Measurements from ENCODE around the gene PRSS36.
"Not testable (repeated sequence)": the region's sequence is repeated elsewhere in the genome, so short reads cannot be mapped to it uniquely, and the experiment has no call there.

The PRSS36 gene

DNA sequence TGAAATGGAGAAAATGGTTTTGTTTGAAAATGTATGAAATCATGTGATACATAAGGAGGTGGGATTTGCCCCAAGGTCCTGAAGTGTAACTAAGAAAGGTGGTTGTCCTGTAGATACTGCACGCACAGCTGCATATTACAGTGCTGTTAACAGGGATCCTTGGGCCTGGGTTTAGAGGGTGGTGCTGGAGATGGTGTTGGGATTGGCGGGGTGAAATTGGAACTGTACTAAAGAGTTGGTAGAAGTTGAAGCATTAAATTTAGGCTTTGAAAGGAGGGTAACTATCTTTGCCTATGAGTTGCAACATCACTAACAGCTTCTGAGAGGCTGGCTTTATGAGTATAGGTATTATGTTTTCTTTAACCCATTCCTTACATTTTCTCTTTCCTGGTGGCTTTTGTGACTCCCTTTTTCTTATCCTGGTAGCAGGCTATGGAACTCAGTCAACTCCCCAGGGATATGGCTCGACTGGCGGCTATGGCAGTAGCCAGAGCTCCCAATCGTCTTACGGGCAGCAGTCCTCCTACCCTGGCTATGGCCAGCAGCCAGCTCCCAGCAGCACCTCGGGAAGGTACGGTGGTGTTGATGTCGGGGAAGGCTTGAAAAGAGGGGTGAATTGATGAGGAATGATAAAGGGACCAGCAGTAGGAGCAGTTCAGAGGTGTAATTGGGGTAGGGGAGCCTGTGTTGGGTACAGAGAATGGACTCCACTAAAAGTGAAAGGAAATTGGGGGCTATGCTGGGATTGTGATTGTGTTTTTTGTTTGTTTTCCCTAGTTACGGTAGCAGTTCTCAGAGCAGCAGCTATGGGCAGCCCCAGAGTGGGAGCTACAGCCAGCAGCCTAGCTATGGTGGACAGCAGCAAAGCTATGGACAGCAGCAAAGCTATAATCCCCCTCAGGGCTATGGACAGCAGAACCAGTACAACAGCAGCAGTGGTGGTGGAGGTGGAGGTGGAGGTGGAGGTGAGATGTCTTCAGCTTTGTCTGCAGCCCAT lies 33.9 kb upstream of the PRSS36 start:
- no peak for DNase-seq

DNA sequence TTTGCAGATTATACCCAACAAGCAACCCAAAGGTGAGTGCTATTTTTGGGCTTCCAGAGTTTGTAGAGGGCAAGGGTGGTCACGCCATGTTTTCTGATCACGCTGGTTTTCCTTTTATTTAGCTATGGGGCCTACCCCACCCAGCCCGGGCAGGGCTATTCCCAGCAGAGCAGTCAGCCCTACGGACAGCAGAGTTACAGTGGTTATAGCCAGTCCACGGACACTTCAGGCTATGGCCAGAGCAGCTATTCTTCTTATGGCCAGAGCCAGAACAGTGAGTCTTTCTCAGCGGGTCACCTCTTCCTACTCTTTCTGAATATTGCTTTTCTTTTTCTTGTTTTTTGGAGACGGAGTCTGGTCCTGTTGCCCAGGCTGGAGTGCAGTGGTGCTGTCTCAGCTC lies 32.5 kb upstream of the PRSS36 start:
- DNase-seq, result no peak

DNA sequence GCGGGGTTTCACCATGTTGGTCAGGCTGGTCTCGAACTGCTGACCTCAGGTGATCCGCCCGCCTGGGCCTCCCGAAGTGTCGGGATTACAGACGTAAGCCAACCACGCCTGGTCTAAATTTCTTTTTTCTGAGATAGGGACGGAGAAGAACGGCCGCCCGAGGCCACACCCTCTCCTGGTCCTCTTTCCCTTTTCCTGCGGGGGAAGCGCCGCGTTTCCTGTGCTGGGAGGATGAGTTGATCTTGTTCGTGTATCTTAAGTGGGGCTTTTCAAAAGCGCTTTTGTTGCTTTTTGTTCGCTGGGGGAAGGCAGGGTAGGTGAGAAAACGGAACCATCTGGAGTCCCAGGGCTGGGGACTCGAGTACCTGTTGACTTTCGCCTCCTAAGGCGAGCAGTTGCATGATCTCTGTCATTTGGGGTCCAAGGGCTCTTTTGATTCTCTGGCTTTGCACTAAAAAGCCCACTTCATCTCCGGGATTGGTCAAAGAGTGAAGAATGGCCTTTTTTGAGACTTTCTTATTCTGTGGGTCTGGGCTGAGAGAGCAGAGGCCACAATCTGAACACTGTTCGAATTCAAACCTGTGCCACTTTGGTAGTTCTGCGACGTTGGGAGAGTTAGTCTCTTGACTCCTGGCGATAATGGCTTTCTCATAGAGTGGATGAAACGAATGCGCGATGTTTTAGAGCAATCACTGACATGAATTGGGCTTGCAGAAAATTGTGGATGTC lies 31.4 kb upstream of the PRSS36 start:
- DNase-seq, result no peak

DNA sequence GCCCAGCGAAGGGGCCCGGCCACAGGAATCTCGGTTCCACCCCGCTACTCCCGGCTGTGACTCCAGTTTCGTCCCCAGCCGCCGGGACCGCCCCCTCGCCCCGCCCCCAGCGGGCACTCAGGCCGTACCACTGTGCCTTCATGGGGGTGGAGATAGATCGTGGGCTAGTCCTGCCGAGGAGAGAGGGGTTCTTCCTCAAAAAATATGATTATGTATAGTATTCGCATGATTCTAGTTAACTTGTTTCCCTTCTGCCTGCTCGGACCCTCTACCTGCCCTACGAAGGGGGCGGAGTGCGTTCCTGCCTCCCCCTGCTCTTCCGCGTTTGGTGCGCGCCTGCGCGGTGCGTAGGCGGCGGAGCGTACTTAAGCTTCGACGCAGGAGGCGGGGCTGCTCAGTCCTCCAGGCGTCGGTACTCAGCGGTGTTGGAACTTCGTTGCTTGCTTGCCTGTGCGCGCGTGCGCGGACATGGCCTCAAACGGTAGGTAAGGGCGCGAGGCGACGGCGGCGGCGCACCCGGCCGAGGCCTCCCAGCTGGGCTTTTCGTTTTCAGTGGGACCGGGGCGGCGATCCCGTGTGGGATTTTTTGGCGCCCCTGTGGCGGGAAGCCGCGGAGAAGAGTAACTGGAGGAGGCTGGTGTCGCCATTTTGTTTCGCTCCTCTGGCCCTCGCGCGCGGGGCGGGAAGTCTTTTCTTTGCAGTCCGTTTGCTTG lies 30.0 kb upstream of the PRSS36 start, which contains the start of gene FUS:
Gene FUS, plus strand, starts transcription at position 393 of the 713 bp plus-strand sequence. Its CDS starts 76 bp downstream, at position 469.
- peak; percentile 86 for DNase-seq

DNA sequence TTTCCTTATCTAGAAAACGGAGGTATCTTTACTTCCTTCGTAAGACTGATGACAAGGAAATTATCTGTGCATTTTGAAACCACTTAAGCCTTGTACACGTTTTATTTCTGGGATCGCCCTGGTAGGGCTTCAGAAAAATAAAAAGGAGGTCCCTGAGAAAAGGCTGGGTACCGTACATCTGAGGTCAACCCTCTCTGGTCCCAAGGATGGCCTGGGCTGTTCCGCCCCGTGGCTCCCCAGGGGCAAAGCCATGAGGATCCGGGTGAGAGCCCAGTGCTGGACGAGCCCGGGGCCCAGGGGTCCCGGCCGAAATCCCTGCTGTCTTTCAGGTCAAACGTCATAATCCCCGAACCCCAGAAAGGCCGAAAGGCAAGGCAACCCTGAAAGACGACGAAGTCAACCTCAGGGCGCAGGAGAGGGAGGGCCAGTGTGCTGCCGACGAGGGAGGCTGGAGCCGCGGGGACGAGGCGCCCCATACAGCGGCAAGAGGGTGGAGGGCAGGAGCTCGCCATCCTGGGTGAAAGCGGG lies 29.4 kb upstream of the PRSS36 start:
- no peak for DNase-seq

DNA sequence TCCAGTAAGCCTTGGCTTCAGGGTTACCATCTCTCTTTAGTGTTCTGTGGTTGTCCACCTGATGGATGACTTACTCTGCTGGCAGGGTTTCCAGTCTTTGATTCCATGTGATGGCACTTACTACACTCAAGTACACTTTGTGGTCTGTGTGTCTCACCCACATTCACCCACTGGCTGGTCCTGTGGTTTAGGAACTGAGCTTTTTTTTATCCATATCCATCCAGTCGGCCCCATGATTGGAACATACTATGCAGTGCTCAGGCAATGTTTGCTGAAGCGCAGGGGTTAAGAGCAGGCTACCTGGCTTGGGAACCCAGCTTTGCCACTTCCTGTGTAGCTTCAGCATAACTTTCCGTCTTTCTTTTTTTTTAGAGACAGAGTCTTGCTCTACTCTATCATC lies 27.3 kb upstream of the PRSS36 start:
- DNase-seq, result no peak

DNA sequence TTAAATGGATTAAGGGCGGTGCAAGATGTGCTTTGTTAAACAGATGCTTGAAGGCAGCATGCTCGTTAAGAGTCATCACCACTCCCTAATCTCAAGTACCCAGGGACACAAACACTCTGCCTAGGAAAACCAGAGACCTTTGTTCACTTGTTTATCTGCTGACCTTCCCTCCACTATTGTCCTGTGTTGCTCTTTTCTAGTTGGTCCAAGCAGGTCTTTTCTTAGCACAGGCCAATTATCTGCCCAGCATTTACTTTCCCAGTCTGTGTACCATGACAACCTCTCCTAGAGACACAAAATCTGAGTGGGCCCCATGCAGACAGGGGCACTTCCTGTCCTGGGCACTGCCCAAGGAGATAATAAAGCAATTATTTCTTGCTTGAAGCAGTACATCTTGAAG lies 20.2 kb upstream of the PRSS36 start:
- DNase-seq, result not testable (repeated sequence)

DNA sequence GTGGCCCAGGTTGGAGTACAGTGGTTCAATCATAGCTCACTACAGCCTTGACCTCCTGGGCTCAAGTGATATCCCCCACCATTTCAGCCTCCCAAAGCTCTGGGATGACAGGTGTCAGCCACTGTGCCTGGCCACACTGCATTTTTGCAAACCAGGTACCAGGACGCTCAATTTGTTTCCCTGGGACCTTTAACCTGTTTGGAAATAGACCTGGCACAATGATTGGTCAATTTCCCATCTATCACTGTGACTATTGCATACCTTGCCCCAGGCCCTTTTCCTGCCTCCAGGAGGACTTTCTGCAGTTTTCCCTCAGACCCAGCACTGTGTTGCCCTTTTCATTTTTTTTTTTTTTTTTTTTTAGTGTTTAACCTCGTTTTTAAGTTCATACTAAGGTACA lies 19.0 kb upstream of the PRSS36 start:
- no peak for DNase-seq

DNA sequence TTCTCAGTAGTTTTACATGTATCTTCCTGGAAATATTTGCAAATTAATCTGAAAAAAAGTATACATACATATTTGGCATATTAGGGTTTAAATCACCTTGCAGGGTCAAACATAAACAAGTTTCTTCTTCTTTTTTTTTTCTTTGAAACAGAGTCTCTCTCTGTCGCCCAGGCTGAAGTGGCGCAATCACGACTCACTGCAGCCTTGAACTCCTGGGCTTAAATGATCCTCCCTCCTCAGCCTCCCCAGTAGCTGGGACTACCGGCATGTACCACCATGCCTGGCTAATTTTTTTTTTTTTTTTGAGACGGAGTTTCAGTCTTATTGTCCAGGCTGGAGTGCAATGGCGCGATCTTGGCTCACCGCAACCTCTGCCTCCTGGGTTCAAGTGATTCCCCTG lies 17.4 kb upstream of the PRSS36 start:
- no peak for DNase-seq

DNA sequence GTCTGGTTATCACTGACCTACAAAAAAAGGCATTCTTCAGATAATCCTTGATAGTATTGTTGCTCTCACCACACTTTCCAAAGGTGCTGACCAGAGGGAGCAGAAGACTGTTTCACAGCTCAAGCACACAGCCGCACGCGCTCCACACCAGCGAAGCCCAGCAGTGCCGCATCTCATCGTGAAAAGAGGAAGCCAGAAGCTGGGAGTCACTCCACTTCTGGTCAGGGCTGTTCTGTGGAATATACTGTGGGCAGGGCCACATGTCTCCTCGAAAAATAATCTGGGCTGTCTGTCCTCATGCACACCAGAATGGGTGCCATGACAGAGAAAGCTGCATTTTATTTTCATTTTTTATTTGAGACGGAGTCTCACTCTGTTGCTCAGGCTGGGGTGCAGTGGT lies 7.3 kb upstream of the PRSS36 start:
- no peak for DNase-seq

DNA sequence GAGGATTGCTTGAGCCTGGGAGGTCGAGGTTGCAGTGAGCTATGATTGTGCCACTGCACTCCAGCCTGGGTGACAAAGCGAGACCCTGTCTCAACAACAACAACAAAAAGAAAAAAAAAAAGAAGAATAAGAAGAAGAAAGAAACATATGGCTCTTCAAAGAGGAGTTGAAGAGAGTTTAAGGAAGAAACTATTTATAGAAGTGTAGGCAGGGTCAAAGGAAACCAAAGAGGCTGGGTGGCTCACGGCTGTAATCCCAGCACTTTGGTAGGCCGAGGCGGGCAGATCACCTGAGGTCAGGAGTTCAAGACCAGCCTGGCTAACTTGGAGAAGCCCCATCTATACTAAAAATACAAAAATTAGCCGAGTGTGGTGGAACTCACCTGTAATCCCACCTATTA lies 1.1 kb upstream of the PRSS36 start:
- not testable (repeated sequence) for DNase-seq

DNA sequence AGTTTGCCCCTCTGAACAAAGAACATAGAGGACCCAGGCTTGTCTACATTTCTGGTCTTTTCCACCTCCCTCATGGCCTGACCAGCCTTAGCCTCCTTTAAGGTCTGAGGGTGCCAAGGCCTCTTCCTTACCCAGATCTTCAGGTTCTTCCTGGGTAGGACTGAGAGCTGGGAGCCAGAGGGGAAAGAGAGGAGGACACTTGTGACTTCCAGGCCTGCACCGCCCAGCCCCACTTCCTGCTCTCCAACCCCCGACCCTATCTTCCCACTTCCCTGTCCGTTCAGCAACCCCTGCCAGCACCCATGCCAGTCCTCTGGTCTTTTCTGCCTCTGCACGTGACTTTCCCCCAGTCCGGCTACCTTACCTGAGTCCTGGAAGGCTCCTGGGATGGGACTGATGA lies 534 bp downstream of the PRSS36 start:
- DNase-seq, result no peak

DNA sequence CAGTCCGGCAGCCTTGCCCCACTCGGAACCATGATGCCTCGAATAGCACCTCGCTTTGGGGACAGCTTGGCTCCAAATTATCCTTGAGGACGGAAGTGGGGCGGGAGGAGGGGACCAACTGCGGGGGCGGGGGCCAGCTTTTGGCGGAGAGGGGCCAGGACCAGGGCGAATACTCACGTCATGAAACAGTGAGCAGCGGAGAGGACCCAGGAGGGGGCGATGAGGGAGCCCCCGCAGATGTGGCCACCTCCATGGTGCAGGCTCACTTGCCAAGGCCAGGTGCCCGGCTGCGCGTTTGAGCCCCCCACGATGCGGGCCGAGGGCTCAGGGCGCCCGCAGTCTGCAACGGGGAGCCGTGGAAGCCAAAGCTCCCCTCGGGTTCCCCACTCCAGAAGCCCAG lies 970 bp downstream of the PRSS36 start:
- no peak for DNase-seq

DNA sequence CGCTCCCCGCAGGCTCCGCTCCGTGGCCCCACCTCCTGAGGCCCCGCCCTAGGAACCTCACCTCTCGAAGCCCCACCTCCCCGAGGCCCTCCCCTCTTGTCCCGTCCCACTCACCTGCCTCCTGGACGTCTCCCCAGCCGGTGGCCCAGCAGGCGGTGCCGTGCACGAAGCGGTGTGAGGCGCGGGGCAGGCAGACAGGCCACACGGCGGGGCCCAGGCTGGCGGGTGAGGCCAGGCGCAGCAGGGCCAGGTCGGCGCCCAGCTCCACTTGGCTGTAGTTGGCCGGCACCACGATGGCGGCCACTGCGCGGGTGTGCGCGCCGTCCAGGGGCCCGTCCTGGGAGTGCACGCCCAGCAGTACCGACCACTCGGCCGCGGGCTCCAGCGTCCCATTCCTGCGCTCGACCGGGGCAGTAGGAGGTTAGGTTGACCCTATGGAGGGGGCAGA lies 1.6 kb downstream of the PRSS36 start:
- DNase-seq, result no peak

DNA sequence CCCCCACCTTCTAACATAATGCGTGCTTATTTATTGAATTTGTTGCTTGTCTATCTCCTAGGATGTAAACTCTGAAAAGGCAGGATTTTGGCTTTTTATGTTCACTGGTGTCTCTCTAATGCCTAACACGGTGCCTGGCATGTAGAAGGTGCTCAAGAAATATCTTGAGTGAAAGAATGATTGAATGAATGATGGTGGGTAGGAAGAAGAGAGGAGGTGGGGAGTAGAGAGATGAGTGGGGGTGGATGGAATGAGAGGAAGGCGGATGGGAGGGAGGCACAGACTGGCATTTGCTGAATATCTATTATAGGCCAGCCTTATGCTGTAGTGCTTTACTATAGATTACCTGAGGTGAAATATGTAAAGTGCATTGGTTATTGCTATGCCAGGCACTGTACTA lies 2.3 kb downstream of the PRSS36 start:
- no peak for DNase-seq

DNA sequence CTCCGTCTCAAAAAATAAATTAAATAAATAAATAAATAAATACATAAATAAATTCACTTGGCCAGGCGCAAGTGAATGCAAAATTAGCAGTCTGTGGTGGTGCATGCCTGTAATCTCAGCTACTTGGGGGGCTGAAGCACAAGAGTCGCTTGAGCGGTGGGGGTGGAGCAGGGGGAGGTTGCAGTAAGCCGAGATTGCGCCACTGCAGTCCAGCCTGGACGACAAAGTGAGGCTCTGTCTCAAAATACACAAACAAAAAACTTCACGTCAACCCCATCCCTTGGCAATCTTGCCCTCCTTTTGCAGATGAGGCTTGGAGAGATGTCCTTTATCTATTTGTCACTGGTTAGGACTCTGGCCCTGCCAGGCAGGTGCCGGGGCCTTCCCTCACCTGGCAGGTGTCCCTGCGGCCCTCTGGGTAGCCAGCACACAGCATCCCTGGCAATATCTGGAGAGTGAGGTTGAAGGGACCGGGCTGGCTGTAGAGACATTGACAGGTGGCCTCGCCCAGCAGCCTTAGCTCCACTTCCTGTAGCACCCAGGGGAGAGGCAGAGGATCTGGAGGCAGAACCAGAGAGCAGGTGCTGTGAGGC lies 4.4 kb downstream of the PRSS36 start:
- no peak for DNase-seq

DNA sequence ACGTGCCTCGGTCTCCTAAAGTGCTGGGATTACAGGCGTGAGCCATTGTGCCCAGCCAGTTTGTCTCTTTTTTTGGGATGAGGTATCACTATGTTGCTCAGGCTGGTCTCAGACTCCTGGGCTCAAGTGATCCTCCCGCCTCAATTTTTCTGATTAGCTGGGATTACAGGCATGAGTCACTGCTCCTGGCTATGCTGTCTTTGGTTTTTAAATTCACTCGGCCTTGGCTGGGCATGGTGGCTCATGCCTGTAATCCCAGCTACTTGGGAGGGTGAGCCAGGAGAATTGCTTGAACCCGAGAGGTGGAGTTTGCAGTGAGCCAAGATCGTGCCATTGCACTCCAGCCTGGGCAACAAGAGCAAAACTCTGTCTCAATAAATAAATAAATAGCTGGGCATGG lies 5.4 kb downstream of the PRSS36 start:
- peak; percentile 10 for DNase-seq

DNA sequence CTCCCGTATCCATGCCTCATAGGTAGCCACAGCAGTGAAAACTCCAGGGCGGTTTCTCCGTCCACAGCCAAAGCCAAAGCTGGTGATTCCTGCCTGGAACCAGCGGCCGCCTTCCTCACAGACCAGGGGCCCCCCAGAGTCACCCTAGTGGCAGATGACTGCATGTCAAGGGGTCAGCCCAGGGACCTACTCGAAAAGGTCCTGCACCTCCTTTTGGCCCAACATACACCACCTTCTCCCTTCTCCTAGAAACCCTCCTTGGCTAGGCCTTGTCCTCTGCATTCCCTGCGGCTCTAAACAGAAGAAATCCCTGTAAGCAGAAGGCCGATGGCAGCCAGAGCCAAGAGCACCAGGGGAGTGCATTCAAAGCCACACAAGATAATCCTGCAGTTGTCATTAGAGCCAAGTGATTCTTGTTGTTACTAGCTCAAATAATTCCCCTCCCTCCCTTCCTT lies 6.1 kb downstream of the PRSS36 start:
- no peak for DNase-seq

DNA sequence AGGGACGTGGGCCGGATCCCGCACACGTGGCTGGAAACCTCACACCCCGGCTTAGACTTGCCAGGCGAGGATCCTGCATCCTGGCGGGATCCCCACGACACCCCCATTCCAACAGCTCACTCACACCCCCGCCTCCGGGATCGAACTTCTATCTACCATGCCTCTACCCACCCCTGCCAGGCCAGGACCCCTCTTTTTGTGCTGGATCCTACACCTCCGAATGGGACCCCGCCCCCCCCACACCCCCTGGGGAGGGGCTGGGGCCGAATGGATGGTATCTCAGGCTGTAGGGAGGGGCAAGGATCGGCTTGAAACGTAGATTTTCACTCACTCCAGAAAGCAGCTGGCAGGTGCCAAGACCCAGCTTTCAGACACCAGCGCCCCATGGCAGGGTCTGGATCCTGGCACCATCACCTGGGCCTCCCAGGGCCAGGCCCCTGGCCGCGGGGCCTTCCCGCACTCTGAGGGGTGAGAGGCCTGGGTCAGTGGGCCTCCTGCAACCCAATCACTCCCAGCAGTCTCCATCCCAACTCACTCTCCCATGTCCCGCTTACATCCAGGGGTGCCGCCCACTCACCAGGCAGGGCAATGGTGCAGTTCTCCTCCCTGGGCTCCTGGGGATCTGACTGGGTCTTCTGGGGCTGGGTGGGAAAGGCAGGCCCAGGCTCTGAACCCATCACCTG lies 6.7 kb downstream of the PRSS36 start:
- no peak for DNase-seq

DNA sequence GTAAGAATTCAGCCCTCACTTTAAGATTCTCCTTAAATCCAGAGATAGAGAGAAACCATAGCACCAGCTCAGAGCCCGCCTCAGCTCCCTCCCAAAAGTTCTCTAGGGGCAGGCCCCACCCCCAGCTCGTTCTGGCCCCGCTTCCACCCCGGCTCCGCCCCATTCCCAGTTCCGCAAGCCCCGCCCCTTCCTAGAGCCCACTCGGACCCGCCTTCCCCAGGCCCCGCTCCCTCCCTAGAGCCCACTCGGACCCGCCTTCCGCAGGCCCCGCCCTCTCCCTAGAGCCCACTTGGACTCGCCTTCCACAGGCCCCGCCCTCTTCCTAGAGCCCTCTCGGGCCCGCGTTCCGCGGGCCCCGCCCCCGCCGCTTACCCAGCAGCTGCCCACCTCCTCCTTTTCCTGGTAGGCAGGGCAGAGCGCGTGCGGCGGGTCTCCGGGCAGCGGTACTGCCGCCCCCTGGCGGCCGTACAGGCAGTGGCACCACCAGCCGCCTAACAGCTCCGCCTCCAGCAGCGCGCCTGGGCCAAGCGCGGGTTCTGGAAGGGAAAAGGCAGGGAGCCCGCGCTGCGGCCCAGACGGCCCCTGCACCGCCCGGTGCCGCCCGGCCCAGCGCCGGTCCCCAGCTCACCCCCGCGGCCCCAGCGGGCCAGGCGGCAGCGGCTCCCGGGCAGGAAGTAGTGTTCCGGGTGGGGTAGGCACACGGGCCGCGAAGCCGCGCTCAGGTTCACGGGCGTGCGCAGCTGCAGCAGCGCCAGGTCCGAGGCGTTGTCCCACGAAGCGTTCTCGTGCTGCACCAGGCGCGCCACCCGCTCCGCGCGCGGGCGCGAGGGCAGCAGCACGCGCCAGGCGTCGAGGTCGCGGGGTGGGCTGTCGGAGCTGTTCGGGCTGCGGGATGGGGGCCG lies 7.5 kb downstream of the PRSS36 start:
- DNase-seq, result peak; percentile 99
